Peyer's patch (tissue), 4 donors: ENCODE data around the gene NPIPB4.
"Not testable (repeated sequence)": the region's sequence is repeated elsewhere in the genome, so short reads cannot be mapped to it uniquely, and the experiment has no call there.

Source experiments
- CTCF ChIP-seq, 6 experiments: fragments of 450-650 bp in 4 of 6; fragments of 200-600 bp in 2 of 6; sonication (generic) in 1 of 6; IDR thresholded peaks; one replicate each; pipeline ENCODE4 v1.5.1; 2017 to 2019; ENCODE audit warnings: antibody characterized with exemption in 6 of 6, mild to moderate bottlenecking in 3 of 6, moderate library complexity in 1 of 6
- POLR2A ChIP-seq, 2 donors: fragments of 450-650 bp; IDR thresholded peaks; one replicate each; pipeline ENCODE4 v1.5.1; 2017; ENCODE audit warnings: antibody characterized with exemption in 2 of 2, mild to moderate bottlenecking in 2 of 2, moderate library complexity in 2 of 2

GRCh38 chr16:21829929-21830328 lies 27.6 kb downstream of the NPIPB4 start:
- not testable (repeated sequence) for TF ChIP-seq CTCF, POLR2A (IDR thresholded peaks at IDR 0.05)
